Liver (tissue), 3 donors: ENCODE measurements around the gene GRK3.

Experiments
- ATF3 ChIP-seq: IDR thresholded peaks from 2 replicates; pipeline ENCODE4 v1.6.1; 2016; ENCODE audit warnings: antibody characterized with exemption
- CTCF ChIP-seq: fragments of 150-350 bp; IDR thresholded peaks from 2 replicates; pipeline ENCODE4 v1.5.1; 2017; ENCODE audit warnings: improper control_type of control experiment, low read depth, low read length; ENCODE audit not compliant: missing input control
- FOXA1 ChIP-seq: IDR thresholded peaks from 2 replicates; pipeline ENCODE4 v1.6.1; 2016; ENCODE audit warnings: antibody characterized with exemption
- HNF4A ChIP-seq, 2 donors: conservative IDR thresholded peaks; 2 replicates each; pipeline ENCODE4 v1.6.1; 2016; ENCODE audit warnings: antibody characterized with exemption in 2 of 2, mild to moderate bottlenecking in 2 of 2
- HNF4G ChIP-seq: IDR thresholded peaks from 2 replicates; pipeline ENCODE4 v1.6.1; 2016; ENCODE audit warnings: antibody characterized with exemption
- JUND ChIP-seq, 2 donors: IDR thresholded peaks; 2 replicates each; pipeline ENCODE4 v1.6.1; 2016; ENCODE audit warnings: antibody characterized with exemption in 2 of 2
- NR2F2 ChIP-seq: IDR thresholded peaks from 2 replicates; pipeline ENCODE4 v1.6.1; 2016; ENCODE audit warnings: antibody characterized with exemption
- RAD21 ChIP-seq, 2 donors: IDR thresholded peaks; 2 replicates each; pipeline ENCODE4 v1.6.1; 2016; ENCODE audit warnings: antibody characterized with exemption in 2 of 2, mild to moderate bottlenecking in 2 of 2
- REST ChIP-seq: IDR thresholded peaks from 2 replicates; pipeline ENCODE4 v1.6.1; 2016; ENCODE audit warnings: antibody characterized with exemption, mild to moderate bottlenecking
- RXRA ChIP-seq, 2 donors: IDR thresholded peaks; 2 replicates each; pipeline ENCODE4 v1.6.1; 2017 to 2018; ENCODE audit warnings: antibody characterized with exemption in 2 of 2, mild to moderate bottlenecking in 1 of 2
- TAF1 ChIP-seq: conservative IDR thresholded peaks from 2 replicates; pipeline ENCODE4 v1.6.1; 2016; ENCODE audit warnings: antibody characterized with exemption, mild to moderate bottlenecking
- YY1 ChIP-seq: IDR thresholded peaks from 2 replicates; pipeline ENCODE4 v1.6.1; 2016; ENCODE audit warnings: antibody characterized with exemption, mild to moderate bottlenecking
- ZBTB33 ChIP-seq: IDR thresholded peaks from 2 replicates; pipeline ENCODE4 v1.6.1; 2016; ENCODE audit warnings: antibody characterized with exemption
- TF ChIP-seq, protein P1 (sequence below): IDR thresholded peaks from 2 replicates; pipeline ENCODE4 v1.6.1; 2016; ENCODE audit warnings: antibody characterized with exemption
- donor health status: healthy.
- donor health status: healthy.

GRCh38 chr22:25659413-25659812, 94.9 kb downstream of the GRK3 start:
- TF ChIP-seq CTCF: no peak
- no peak for TF ChIP-seq HNF4A (conservative IDR thresholded peaks at IDR 0.05)
- TF ChIP-seq, protein P1, sequence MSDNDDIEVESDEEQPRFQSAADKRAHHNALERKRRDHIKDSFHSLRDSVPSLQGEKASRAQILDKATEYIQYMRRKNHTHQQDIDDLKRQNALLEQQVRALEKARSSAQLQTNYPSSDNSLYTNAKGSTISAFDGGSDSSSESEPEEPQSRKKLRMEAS: no peak
- no peak for TF ChIP-seq JUND (IDR thresholded peaks at IDR 0.05)
- TF ChIP-seq ZBTB33: no peak
- TF ChIP-seq RAD21 (IDR thresholded peaks at IDR 0.05): no peak
- no peak for TF ChIP-seq REST
- TF ChIP-seq NR2F2: no peak
- no peak for TF ChIP-seq HNF4G
- no peak for TF ChIP-seq RXRA (IDR thresholded peaks at IDR 0.05)
- TF ChIP-seq ATF3: no peak
- no peak for TF ChIP-seq YY1
- TF ChIP-seq TAF1: no peak
- no peak for TF ChIP-seq FOXA1
